GM06990 (cell line): Measurements from ENCODE around the gene RLN1.
"Not testable (repeated sequence)": the region's sequence is repeated elsewhere in the genome, so short reads cannot be mapped to it uniquely, and the experiment has no call there.

Experiments used
- DNase-seq: peaks from one replicate; pipeline ENCODE4 v3.0.0-alpha.2; 2011; ENCODE audit not compliant: insufficient read length; ENCODE audit errors: extremely low read depth
- H3K27me3 ChIP-seq: replicated peaks from 2 replicates; pipeline ENCODE4 v1.6.0; 2011; ENCODE audit warnings: low read length; ENCODE audit not compliant: control insufficient read depth, insufficient read depth
- H3K36me3 ChIP-seq: 2 replicates; pipeline ENCODE4 v1.5.1; 2011; ENCODE audit warnings: low read length; ENCODE audit not compliant: control insufficient read depth, insufficient read depth
- H3K4me3 ChIP-seq: replicated peaks from 2 replicates; pipeline ENCODE4 v1.5.1; 2011; ENCODE audit warnings: low read depth, mild to moderate bottlenecking, control low read depth, low read length
- TF ChIP-seq, protein P1 (sequence below): IDR thresholded peaks from 2 replicates; pipeline ENCODE4 v1.5.1; 2011; ENCODE audit warnings: low read length, control low read depth, mild to moderate bottlenecking, inconsistent platforms; ENCODE audit not compliant: insufficient read depth, poor library complexity, severe bottlenecking

The RLN1 gene, protein sequence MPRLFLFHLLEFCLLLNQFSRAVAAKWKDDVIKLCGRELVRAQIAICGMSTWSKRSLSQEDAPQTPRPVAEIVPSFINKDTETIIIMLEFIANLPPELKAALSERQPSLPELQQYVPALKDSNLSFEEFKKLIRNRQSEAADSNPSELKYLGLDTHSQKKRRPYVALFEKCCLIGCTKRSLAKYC

DNA sequence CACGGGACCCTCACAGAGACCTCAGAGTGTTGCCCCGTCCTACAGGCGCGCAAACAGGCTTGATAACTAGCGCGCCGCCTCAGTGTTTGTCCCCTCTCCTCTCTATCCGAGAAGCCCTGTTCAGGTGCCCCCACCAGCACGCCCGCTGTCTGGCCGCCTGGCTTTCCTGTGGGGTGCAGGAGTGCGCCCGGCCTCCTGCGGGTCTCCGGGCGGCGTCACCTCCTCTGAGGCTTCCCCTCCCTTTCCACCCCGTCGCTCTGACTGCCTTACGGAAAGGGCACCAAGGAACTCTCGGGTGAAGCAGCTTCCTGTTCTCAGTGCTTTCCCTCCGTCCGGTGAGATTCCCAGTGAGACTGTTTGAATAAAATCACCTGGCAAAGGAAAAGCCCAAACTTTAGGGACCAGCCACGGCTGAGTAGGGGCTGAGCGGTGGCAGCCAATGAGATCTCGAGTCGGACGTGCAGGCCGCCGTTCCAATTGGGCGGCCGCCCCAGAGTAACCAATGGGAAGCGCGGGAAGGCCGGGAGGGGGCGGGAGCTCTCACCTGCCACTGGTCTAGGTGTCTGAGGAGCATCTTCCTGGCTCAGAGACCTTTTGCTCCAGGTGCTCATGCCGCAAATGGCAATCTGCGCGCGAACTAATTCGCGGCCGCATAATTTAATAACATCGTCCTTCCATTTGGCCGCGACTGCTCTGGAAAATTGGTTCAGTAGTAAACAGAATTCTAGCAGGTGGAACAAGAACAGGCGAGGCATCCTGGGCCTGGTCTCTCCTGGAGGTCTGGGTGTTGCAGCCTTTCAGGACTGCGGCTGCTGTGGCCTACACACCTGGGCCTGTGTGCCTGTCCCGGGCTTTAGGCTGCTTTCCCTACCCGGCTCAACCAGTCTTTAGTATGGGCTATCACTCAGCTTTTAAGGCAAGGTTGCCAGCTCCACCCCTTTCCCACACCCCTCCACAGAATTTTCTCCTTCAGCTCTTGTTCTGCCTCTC, at the start of gene RLN1:
Gene RLN1, minus strand, starts transcription at position 885 of the 990 bp plus-strand sequence. Its CDS starts 130 bp downstream, at position 755.
- H3K4me3 ChIP-seq, result peak within 1 kb of the TSS; percentile 17
- DNase-seq, result peak; percentile 46
- not testable (repeated sequence) for H3K27me3 ChIP-seq, H3K36me3 ChIP-seq

DNA sequence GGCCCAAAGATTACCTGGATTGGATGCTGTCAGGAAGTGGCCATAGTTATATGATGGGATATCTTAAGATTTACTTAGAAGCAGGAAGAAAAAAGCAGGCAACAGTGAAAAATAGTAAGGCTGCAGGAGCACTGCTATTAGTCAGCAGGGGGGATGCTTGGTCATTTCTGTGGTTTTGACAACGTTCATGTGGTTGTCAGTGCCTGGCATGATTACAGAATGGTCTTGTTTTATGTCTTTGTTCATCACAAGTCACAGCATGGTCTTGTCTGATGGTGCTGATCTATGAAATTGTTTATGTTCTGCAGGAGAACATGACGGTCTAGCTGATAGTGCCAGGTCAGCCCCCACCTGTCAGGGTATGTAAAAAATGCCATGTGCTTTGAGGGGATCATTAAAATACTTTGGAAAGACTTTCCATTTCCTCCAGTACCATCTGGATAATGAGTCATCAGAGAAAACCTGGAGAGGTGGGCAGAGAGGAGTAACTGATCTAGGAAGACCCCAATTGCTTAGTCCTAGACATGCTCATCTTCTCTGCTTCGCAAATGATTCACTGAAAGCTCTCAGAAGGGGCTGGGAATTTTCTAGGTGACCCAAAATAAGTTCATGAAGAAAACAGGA, 49.5 kb upstream of the RLN1 start:
- Histone ChIP-seq H3K27me3 (no peaks in the 10 kb centered on the region), H3K4me3 (no peak overlapping the region), H3K36me3 (no peaks in the 10 kb centered on the region)
- DNase-seq, result peak; percentile 20
- TF ChIP-seq, protein P1, sequence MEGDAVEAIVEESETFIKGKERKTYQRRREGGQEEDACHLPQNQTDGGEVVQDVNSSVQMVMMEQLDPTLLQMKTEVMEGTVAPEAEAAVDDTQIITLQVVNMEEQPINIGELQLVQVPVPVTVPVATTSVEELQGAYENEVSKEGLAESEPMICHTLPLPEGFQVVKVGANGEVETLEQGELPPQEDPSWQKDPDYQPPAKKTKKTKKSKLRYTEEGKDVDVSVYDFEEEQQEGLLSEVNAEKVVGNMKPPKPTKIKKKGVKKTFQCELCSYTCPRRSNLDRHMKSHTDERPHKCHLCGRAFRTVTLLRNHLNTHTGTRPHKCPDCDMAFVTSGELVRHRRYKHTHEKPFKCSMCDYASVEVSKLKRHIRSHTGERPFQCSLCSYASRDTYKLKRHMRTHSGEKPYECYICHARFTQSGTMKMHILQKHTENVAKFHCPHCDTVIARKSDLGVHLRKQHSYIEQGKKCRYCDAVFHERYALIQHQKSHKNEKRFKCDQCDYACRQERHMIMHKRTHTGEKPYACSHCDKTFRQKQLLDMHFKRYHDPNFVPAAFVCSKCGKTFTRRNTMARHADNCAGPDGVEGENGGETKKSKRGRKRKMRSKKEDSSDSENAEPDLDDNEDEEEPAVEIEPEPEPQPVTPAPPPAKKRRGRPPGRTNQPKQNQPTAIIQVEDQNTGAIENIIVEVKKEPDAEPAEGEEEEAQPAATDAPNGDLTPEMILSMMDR, result no peak

DNA sequence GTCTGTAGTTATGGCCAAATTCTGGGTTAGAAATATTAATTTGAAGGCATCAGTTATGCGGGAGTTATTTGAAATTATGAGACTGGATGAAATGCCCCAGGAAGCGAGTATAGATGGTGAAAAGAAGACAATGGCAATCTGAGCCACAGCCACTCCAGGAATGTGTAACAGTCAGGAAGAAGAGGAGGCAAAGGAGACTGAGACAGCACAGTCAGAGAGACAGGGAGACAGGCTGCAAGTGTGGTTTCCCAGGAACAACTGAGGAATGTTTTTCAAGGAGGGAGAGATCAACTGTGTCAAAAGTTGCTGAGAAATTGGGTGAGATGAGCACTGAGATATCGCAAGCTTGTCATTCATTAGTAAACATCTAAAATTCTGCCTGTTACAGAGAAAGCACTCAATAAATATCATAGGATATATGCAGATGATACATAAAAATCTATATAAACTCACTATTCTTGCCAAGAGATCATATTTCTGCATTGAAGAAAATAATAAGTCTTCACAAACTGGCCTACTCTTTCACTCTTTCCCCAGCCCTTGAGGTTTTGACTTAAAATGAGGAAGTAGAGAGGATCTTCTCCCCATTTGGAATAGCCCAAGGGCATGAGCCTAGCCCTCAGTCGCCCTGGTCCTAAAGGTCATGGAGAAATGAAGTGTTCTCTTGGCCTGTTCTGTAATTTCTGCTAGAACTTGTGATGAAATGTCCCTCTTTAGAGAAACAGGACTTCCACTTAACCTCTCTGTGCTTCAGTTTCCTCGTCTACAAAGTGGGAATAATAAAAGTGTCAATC, 48.5 kb upstream of the RLN1 start:
- TF ChIP-seq, protein P1, result no peak
- H3K27me3 ChIP-seq, result no peaks in the 10 kb centered on the region
- no peak for DNase-seq
- no peak overlapping the region for H3K4me3 ChIP-seq
- no peaks in the 10 kb centered on the region for H3K36me3 ChIP-seq

DNA sequence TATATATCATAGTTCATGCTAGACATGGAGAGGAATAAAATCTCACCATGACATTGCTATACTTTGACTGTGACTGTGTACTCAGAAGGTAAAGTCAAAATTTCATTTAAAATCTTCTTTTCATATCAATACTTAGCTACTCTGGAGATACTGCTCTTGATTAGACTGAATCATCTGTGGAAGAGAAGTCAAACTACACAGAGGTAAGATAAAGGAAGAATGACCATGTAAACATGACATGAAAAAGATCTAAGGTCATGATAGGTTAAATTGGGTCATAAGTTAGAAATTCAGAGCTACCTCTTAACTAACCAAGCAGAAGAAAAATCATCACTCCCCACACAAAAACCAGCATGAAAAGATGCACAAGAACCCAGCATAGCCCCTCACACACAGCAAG, 44.8 kb upstream of the RLN1 start:
- no peak overlapping the region for H3K4me3 ChIP-seq
- DNase-seq, result no peak
- TF ChIP-seq, protein P1, result no peak

DNA sequence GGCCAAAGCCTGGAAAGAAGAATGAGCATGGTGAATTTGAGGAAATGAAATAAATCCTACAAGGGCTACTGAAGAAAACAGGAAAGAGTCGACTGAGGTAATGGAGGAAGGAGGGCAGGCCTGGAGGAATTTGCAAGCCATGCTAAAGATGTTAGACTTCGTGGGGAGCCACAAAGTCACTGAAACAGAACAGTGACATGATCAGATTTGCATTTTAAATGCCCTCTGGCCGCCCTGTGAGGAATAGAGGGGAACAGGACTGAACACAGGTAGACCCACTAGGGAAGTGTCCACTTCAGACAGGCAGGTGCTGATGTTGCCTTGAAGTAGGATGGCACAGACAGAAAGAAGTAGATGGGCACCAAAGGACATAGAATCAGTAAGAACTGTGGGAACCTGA, 42.8 kb upstream of the RLN1 start:
- H3K36me3 ChIP-seq, result no peaks in the 10 kb centered on the region
- no peaks in the 10 kb centered on the region for H3K27me3 ChIP-seq
- no peak for DNase-seq
- H3K4me3 ChIP-seq, result no peak overlapping the region
- TF ChIP-seq, protein P1, result no peak

More for the DNA sequence above, 44.8 kb upstream of the RLN1 start:
- H3K36me3 ChIP-seq, result no peaks in the 10 kb centered on the region
- no peaks in the 10 kb centered on the region for H3K27me3 ChIP-seq
